Measurements from ENCODE around the gene MARCHF10.

DNA sequence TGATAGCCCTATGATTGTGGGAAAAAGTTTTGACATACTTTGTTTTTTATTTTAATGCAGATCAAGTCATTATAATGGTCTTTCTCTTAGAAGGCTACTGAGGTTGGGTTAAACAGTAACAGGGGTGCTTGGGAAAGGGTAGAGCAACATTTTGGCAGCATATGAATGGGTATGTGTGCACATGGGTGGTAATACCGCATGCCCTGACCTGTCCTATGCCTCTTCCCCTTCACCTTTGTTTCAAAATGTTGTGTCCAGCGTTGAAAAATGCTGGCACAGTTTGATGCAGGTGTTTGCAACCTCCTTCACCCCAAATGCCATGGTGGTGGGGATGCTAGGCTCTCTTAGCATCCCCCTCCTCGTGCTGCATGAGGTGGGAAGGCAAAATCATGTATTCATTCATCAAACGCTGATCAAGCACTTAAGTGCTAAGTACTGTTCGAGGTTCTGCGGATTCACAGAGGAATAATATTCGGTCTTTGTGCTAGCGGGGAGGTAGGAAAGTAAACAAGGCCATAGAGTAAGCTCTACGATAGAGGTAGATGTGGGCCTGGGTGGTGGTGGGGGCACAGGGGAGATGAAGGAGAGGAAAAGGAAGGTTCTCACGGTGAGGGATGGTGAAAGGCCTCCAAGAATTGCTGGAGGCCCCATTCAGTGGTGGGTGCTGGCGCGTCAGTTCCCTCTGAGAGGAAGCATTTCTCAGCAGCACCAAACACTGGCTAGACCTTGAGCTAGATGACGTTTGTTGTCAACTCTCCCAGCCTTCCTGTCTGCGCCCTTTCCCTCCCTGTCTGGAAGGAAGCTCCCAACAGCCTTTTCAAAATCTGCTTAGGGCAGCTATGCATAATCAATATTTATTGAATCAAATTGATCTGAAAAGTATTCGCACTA, 13.3 kb upstream of the MARCHF10 start:
- TF ChIP-seq CTCF (IDR thresholded peaks at IDR 0.05) (no peak), POLR2A (IDR thresholded peaks at IDR 0.05) (no peak)
